GM21423 (cell line): Measurements from ENCODE around the gene APOE.

ENCODE experiments used
- ATAC-seq: cut with Tn5 transposase; IDR thresholded peaks from one replicate; pipeline ENCODE4 v1.9.1; 2021; ENCODE audit warnings: mild to moderate bottlenecking, moderate library complexity; ENCODE audit not compliant: unreplicated experiment

APOE gene

DNA sequence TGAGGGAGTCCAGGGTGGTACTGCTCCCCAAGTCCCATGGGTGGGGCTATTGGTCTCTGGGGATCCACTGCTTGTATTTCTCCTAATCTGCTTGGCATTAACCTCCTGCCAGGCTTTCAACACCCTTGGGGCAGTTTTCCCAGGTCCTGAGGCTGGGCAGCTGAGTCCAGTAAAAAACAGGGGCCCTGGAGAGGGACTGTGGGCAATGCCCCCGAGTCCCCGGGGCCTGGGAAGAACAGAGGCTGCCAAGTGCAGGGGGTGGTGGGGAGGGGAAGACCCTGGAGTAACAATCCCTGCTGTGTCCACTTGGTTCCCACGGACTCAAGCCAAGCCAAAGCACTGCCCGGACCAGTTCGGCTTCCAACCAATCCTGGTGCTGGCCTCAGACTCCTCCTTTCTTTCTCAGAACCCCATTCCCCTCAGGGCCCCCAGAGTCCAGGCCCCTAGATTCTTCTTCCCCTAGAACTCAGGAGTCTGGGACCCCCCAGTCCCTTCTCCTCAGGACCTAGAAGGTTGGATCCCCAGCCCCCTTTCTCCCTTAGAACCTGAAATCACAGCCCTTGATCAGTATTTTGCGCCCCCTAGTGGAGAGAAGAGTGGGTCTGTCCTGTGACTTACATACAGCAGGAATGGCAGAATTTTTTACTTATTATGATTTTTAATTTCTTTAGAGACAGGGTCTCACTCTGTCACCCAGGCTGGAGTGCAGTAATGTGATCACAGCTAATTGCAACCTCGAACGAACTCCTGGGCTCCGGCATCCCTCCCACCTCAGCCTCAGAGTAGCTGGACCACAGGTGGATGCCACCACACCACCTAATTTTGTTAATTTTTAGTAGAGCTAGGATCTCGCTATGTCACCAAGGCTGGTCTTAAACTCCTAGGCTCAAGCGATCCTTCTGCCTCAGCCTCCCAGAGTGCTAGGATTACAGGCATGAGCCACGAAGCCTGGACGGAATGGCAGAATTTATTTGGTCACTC lies 45.9 kb downstream of the APOE start:
- no peak for ATAC-seq

GRCh38 chr19:44954278-44954648 lies 48.7 kb downstream of the APOE start:
- no peak for ATAC-seq

GRCh38 chr19:44954649-44955504 lies 49.3 kb downstream of the APOE start, which contains the start of gene CLPTM1:
TSS of gene CLPTM1 (plus strand) at chr19:44955380. CDS start at chr19:44955396, 16 bp downstream.
- peak; percentile 82 for ATAC-seq

DNA sequence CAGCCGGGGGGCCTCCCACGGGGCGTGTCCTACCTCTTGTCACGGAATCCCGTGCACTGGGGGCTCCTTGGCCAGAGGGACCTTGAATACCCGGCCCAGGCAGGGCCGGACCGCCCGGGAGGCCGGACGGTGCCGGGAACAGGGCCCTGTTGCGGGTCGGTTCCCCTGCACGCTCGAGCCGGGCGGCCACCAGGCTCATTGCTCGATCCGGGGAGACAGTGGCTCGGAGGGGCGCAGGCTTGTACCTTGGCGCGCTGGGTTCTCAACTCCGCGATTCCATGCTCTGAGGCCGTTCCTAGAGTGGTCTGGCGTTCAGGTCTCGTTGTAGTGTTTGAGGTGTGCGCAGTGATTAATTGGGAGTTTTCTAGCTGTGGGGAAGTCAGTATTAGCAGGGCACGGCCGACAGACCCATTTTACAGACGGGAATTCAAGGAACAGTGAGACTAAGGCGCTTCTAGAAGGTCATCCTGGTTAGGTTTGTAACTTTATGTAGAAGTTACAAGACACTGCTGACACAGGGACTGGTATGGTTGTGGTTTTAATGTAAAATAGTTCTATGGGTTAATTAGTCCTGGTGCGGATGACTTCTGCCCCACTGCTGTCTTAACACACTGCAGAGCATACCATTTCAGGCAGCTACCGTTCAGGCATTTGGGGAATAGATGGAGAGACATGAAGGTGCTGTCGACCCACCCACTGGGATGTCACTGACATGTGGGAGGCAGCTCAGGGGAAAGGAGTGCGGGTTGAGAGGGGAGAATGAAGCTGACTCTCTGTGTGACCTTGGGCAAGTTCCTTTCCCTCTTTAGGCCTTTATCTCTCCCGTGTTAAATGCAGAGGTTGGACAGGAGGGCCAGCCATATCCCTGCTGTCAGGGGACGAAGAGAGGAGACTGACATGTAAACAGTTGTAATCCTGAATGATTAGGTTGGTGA lies 50.2 kb downstream of the APOE start:
- peak; percentile 21 for ATAC-seq

DNA sequence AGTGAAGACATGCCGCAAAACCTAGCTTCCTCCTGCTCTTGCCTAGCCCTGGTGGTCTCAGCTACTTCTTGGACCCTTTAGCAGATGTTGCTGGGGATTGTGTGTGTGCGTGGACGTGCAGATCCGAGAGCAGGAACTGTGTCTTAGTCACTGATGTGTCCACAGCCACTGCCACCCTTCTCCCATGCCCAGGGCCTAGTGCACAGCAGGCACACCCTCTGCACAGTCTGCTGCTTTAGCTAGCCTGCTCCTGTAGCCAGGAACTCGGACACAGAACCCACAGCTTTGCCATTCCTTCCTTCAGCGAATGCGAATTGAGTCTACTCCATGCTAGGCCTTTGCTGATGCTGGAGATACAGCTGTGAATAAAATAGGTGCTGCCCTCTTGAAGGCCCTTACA lies 51.9 kb downstream of the APOE start:
- ATAC-seq: no peak

GRCh38 chr19:44958090-44958489 lies 52.5 kb downstream of the APOE start:
- ATAC-seq: no peak
